Right lobe of liver (tissue), 4 donors: ENCODE measurements around the gene CCR9.

Source experiments
- POLR2A ChIP-seq: fragments of 450-650 bp; IDR thresholded peaks from one replicate; pipeline ENCODE4 v1.6.1; 2017; ENCODE audit warnings: antibody characterized with exemption, mild to moderate bottlenecking
- TF ChIP-seq, protein P1 (sequence below), 4 donors: fragments of 200-600 bp in 3 of 4; fragments of 450-650 bp in 1 of 4; IDR thresholded peaks; one replicate each; pipeline versions ENCODE4 v1.5.1 to v1.8.0; 2016 to 2022; ENCODE audit warnings: antibody characterized with exemption in 4 of 4, mild to moderate bottlenecking in 2 of 4
- donor health status: DM: no; HTN: no; CAD: no.
- donor health status: DM: no; HTN: no; CAD: no.
- donor health status: DM: no; HTN: yes; CAD: no.

DNA sequence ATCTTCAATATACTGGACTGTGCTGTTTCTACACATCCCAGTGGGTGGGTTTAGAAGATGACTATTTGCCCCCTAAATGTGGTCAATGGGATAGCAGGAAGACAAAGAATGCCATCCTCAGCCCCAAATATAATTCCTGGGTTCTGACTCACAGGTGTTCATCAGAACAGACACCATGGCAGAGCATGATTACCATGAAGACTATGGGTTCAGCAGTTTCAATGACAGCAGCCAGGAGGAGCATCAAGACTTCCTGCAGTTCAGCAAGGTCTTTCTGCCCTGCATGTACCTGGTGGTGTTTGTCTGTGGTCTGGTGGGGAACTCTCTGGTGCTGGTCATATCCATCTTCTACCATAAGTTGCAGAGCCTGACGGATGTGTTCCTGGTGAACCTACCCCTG, 60.0 kb downstream of the CCR9 start:
- no peak for TF ChIP-seq POLR2A
- TF ChIP-seq, protein P1, sequence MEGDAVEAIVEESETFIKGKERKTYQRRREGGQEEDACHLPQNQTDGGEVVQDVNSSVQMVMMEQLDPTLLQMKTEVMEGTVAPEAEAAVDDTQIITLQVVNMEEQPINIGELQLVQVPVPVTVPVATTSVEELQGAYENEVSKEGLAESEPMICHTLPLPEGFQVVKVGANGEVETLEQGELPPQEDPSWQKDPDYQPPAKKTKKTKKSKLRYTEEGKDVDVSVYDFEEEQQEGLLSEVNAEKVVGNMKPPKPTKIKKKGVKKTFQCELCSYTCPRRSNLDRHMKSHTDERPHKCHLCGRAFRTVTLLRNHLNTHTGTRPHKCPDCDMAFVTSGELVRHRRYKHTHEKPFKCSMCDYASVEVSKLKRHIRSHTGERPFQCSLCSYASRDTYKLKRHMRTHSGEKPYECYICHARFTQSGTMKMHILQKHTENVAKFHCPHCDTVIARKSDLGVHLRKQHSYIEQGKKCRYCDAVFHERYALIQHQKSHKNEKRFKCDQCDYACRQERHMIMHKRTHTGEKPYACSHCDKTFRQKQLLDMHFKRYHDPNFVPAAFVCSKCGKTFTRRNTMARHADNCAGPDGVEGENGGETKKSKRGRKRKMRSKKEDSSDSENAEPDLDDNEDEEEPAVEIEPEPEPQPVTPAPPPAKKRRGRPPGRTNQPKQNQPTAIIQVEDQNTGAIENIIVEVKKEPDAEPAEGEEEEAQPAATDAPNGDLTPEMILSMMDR (IDR thresholded peaks at IDR 0.05): peak in 1 of 4 donors; percentile 6
